Subcutaneous preadipocyte (primary cell): ENCODE data around the gene PARD6A. TPM values are rescaled to one million over a fixed set of nuclear protein-coding genes. Genes with fewer than 3 reads are reported as not detected.

Source experiments
- total RNA-seq: library from RNA; depleted of rRNA; stranded (reverse); fragments of >200 nt; gene quantifications from 2 replicates; pipeline ENCODE4 v1.2.3, GENCODE V29; 2012

Gene PARD6A
- total RNA-seq: 0.59 and 1.1 TPM in 2 replicates

GRCh38 chr16:67660564-67661028 lies at the start of gene PARD6A:
Gene PARD6A (plus strand): TSS chr16:67660960. CDS start chr16:67661039, 79 bp downstream.

GRCh38 chr16:67659675-67660563 lies 841 bp upstream of the PARD6A start, which contains the start of gene ACD:
Gene ACD (minus strand): TSS chr16:67660260. CDS start chr16:67660220, 40 bp downstream.

GRCh38 chr16:67666559-67667452 lies 6.0 kb downstream of the PARD6A start, which contains the start of the genes C16orf86 and ENKD1:
Gene C16orf86 (plus strand): TSS chr16:67666814. CDS start chr16:67666971, 157 bp downstream.
Gene ENKD1 (minus strand): TSS chr16:67666750. CDS start chr16:67666442, 308 bp downstream.

Other genes starting within 250 kb of the PARD6A start
- gene ZDHHC1, start 244.5 kb upstream of the PARD6A start, total RNA-seq: 9.2 and 9.8 TPM in 2 replicates
- 0.59 TPM in 1 of 2 replicates, not detected in the other for gene HSD11B2, start 229.8 kb upstream of the PARD6A start, total RNA-seq
- 110 and 129 TPM in 2 replicates for gene ATP6V0D1, start 179.8 kb upstream of the PARD6A start, total RNA-seq
- not detected in 2 replicates for gene AGRP, start 177.4 kb upstream of the PARD6A start, total RNA-seq
- gene RIPOR1, start 132.1 kb upstream of the PARD6A start, total RNA-seq: 29.4 and 29.5 TPM in 2 replicates
- 21.7 and 33.2 TPM in 2 replicates for gene CTCF, start 98.4 kb upstream of the PARD6A start, total RNA-seq
- 0.37 and 0.39 TPM in 2 replicates for gene CARMIL2, start 15.8 kb upstream of the PARD6A start, total RNA-seq
- 25.4 and 31.5 TPM in 2 replicates for gene ACD, start 700 bp upstream of the PARD6A start, total RNA-seq
- gene ENKD1, start 5.8 kb downstream of the PARD6A start, total RNA-seq: 15.8 and 16.9 TPM in 2 replicates
- gene C16orf86, start 5.9 kb downstream of the PARD6A start, total RNA-seq: 3.3 and 3.9 TPM in 2 replicates
- gene GFOD2, start 58.4 kb downstream of the PARD6A start, total RNA-seq: 13.2 and 17.0 TPM in 2 replicates
- 5.1 and 7.0 TPM in 2 replicates for gene RANBP10, start 145.6 kb downstream of the PARD6A start, total RNA-seq
- gene TSNAXIP1, start 145.9 kb downstream of the PARD6A start, total RNA-seq: 0.98 and 2.2 TPM in 2 replicates
- gene THAP11, start 181.4 kb downstream of the PARD6A start, total RNA-seq: 26.1 and 28.0 TPM in 2 replicates
- 210 and 284 TPM in 2 replicates for gene NUTF2, start 186.0 kb downstream of the PARD6A start, total RNA-seq
- gene CENPT, start 186.7 kb downstream of the PARD6A start, total RNA-seq: 27.0 and 32.7 TPM in 2 replicates
- gene EDC4, start 212.1 kb downstream of the PARD6A start, total RNA-seq: 55.5 and 72.9 TPM in 2 replicates
- gene NRN1L, start 223.9 kb downstream of the PARD6A start, total RNA-seq: 0.37 TPM in 1 of 2 replicates, not detected in the other
- 12.1 TPM in 2 replicates for gene PSKH1, start 232.3 kb downstream of the PARD6A start, total RNA-seq